ENCODE measurements around the gene SYT13. TPM values are rescaled to one million over a fixed set of nuclear protein-coding genes. Genes with fewer than 3 reads are reported as not detected.

SYT13 gene
- total and polyA plus RNA-seq, 2 of the 4 experiments (the other 2 are of a cell fraction): not detected

DNA sequence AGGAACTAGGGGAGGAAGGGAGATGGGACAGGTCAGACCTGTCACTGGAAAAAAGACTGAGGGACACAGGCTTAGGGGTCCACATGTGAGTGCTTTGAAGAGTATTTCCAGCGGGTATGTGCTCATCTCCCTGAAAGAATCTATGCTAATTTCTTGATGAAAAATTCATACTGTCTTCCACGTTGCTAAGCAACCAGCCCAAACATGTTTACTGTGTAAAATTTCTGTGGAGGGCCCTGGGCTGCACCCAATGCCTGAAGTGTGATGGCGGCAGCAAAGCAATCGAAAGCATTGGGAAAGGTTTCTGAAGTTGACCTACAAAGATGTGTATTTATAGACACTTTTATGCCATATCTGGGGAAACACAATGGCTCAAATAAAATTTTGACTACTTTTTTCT is 7.4 kb downstream of the SYT13 start:
- CTCF ChIA-PET: no interaction called here
- Histone ChIP-seq H3K4me2 (ENCODE audit: low read depth, low read length) (no peak overlapping the region), H3K36me3 (ENCODE audit: control insufficient read depth, insufficient read depth, low read length) (no peaks in the 10 kb centered on the region), H3K18ac (ENCODE audit: low read depth, low read length) (no peak overlapping the region), H3K9me3 (ENCODE audit: control insufficient read depth, insufficient read depth, low read length) (0 out of 2 replicates have a peak, but pooled peaks cover 2% of the 10 kb centered on the region), H4K5ac (ENCODE audit: low read depth, low read length) (no peak overlapping the region), H3K23ac (ENCODE audit: low read depth, low read length) (no peak overlapping the region), H2AK9ac (replicated peaks; ENCODE audit: low read depth, low read length, poor library complexity) (no peak overlapping the region), H3K9ac (ENCODE audit: low read depth, low read length) (no peak overlapping the region), H3K14ac (replicated peaks; ENCODE audit: low read depth, low read length) (no peak overlapping the region), H3K9me1 (ENCODE audit: insufficient read depth, low read length) (no peaks in the 10 kb centered on the region), H3K4me1 (ENCODE audit: control insufficient read depth, insufficient read depth, low read length) (no peaks in the 10 kb centered on the region), H3K56ac (ENCODE audit: extremely low read depth, insufficient read depth, low read length) (no peak overlapping the region), H2BK20ac (ENCODE audit: low read depth, low read length) (no peak overlapping the region), H3K79me1 (ENCODE audit: low read depth in 1 of 2, low read length in 2 of 2) (no peaks in the 10 kb centered on the region), H2BK15ac (ENCODE audit: low read depth, low read length) (no peak overlapping the region), H2AFZ (replicated peaks; ENCODE audit: low read length, poor library complexity) (no peak overlapping the region), H3K4ac (ENCODE audit: low read depth, low read length) (no peak overlapping the region), H3K27me3 (ENCODE audit: control insufficient read depth, insufficient read depth, low read length) (peaks cover 10% of the 10 kb centered on the region), H2AK5ac (ENCODE audit: low read depth, low read length) (no peak overlapping the region), H3K27ac (ENCODE audit: insufficient read depth, low read length) (no peak overlapping the region), H2BK5ac (ENCODE audit: low read depth, low read length, poor library complexity, severe bottlenecking) (no peak overlapping the region), H3K4me3 (ENCODE audit: insufficient read depth, low read depth, low read length) (no peak overlapping the region), H2BK120ac (ENCODE audit: low read depth, low read length) (no peak overlapping the region), H4K20me1 (ENCODE audit: insufficient read depth, low read length) (no peaks in the 10 kb centered on the region), H4K91ac (ENCODE audit: insufficient read depth, low read depth, low read length) (no peak overlapping the region), H4K8ac (ENCODE audit: low read depth in 2 of 2, low read length in 2 of 2) (no peak overlapping the region)
- BruUV-seq (replicated peaks): no TSS peak
- dilution Hi-C loops (cut with HindIII; ENCODE audit: low sequenced_read_pairs, unreplicated experiment): no loop called here
- POLR2A ChIA-PET (ENCODE audit: unreplicated experiment): no interaction called here
- ATAC-seq (ENCODE audit: low read depth) (no peak), DNase-seq (no peak)
- no CpG with 5 or more reads among the region's 4 CpGs for WGBS, 2 experiments (ENCODE audit: extremely low coverage in 2 of 2, insufficient read length in 1 of 2)
- intact Hi-C loops (cut with micrococcal nuclease): no loop called here
- TF ChIP-seq CHD1 (IDR thresholded peaks at IDR 0.05; ENCODE audit: low read depth, low read length): no peak
- no peak for TF ChIP-seq RCOR1 (IDR thresholded peaks at IDR 0.05; ENCODE audit: insufficient replicate concordance, low read length)
- TF ChIP-seq SMC3 (IDR thresholded peaks at IDR 0.05; ENCODE audit: low read depth, low read length): no peak
- in situ Hi-C loops (cut with MboI; ENCODE audit: low sequenced_read_pairs): loop anchor here (25.0 kb wide), 1 partner anchor 591 kb away; no protein-coding TSS in a partner anchor
